ENCODE measurements around the gene SLC9B1. TPM values are rescaled to one million over a fixed set of nuclear protein-coding genes. Genes with fewer than 3 reads are reported as not detected.

The SLC9B1 gene
- 0.77 and 0.86 TPM in 2 replicates for total RNA-seq (2022)
- percentile 34 among the genes with signal in this experiment for Bru-seq, nascent RNA
- BruChase-seq, experiment 1, labeled RNA remaining after a 6-hour chase, result percentile 43 among the genes with signal in this experiment
- percentile 41 among the genes with signal in this experiment for BruChase-seq, experiment 2, labeled RNA remaining after a 2-hour chase
- long read RNA-seq, partial matches to known transcripts, result 0 of 3 reads
- long read RNA-seq, other reads (novel, unspliced or antisense), result 3 of 3 reads

GRCh38 chr4:103019308-103020124 lies at the start of gene SLC9B1:
TSS of gene SLC9B1 (minus strand) at chr4:103019705. CDS start at chr4:102991711, 27,994 bp downstream.
- POLR2A ChIA-PET, result interaction anchor here (0.8 to 2.4 kb wide), 19 partner anchors 9 to 1672 kb away, joined by 3 to 14 read pairs (median 4); partner anchors contain the start of genes BDH2, CISD2, PPP3CA and SLC9B2
- intact Hi-C loops (cut with micrococcal nuclease), result loop anchor here (10.0 kb wide), 1 partner anchor 675 kb away; the partner anchor contains the start of gene SLC39A8
- H3K4me3 Mint-ChIP-seq (ENCODE audit: unreplicated experiment), result peak within 1 kb of the TSS; percentile 72
- peak; percentile 98 for DNase-seq (ENCODE audit: unreplicated experiment)
- TF ChIP-seq CTCF (IDR thresholded peaks at IDR 0.05; ENCODE audit: unreplicated experiment), result no peak
- H3K4me1 Mint-ChIP-seq (ENCODE audit: insufficient read depth, unreplicated experiment), result no peaks in the 10 kb centered on the region
- peak within 1 kb of the TSS; percentile 97 for H3K27ac Mint-ChIP-seq (ENCODE audit: low read depth, unreplicated experiment)
- CTCF ChIA-PET, result interaction anchor here (0.6 to 1.1 kb wide), 4 partner anchors 10 to 147 kb away, joined by 3 to 6 read pairs (median 4); no protein-coding TSS in a partner anchor
- peaks cover 11% of the 10 kb centered on the region for H3K36me3 Mint-ChIP-seq (ENCODE audit: insufficient read depth, unreplicated experiment)
- no peaks in the 10 kb centered on the region for H3K27me3 Mint-ChIP-seq (ENCODE audit: insufficient read depth, unreplicated experiment)
- BruUV-seq (replicated peaks), result TSS peak; percentile 97
- H3K9me3 Mint-ChIP-seq (ENCODE audit: unreplicated experiment), result no peaks in the 10 kb centered on the region

GRCh38 chr4:103067841-103068547 lies 48.5 kb upstream of the SLC9B1 start:
- Mint-ChIP-seq H3K9me3 (ENCODE audit: unreplicated experiment) (no peaks in the 10 kb centered on the region), H3K4me1 (ENCODE audit: insufficient read depth, unreplicated experiment) (no peaks in the 10 kb centered on the region), H3K4me3 (ENCODE audit: unreplicated experiment) (no peak overlapping the region), H3K27me3 (ENCODE audit: insufficient read depth, unreplicated experiment) (no peaks in the 10 kb centered on the region), H3K27ac (ENCODE audit: low read depth, unreplicated experiment) (no peak overlapping the region), H3K36me3 (ENCODE audit: insufficient read depth, unreplicated experiment) (peaks cover 18% of the 10 kb centered on the region)
- TF ChIP-seq CTCF (IDR thresholded peaks at IDR 0.05; ENCODE audit: unreplicated experiment), result no peak
- peak; percentile 36 for DNase-seq (ENCODE audit: unreplicated experiment)
- no TSS peak for BruUV-seq (replicated peaks)
- intact Hi-C loops (cut with micrococcal nuclease), result no loop called here
- ChIA-PET POLR2A (interaction anchor here (0.5 kb wide), 1 partner anchor 165 kb away, joined by 3 read pairs; no protein-coding TSS in a partner anchor), CTCF (no interaction called here)

GRCh38 chr4:103060453-103061148 lies 41.1 kb upstream of the SLC9B1 start:
- CTCF ChIA-PET, result interaction anchor here (0.5 kb wide), 1 partner anchor 377 kb away, joined by 3 read pairs; no protein-coding TSS in a partner anchor
- intact Hi-C loops (cut with micrococcal nuclease), result no loop called here
- Mint-ChIP-seq H3K4me1 (ENCODE audit: insufficient read depth, unreplicated experiment) (no peaks in the 10 kb centered on the region), H3K36me3 (ENCODE audit: insufficient read depth, unreplicated experiment) (peaks cover 41% of the 10 kb centered on the region), H3K9me3 (ENCODE audit: unreplicated experiment) (no peaks in the 10 kb centered on the region), H3K27me3 (ENCODE audit: insufficient read depth, unreplicated experiment) (no peaks in the 10 kb centered on the region), H3K4me3 (ENCODE audit: unreplicated experiment) (no peak overlapping the region), H3K27ac (ENCODE audit: low read depth, unreplicated experiment) (no peak overlapping the region)
- no TSS peak for BruUV-seq (replicated peaks)
- DNase-seq (ENCODE audit: unreplicated experiment), result no peak
- POLR2A ChIA-PET, result interaction anchor here (1.4 kb wide), 1 partner anchor 14 kb away, joined by 4 read pairs; no protein-coding TSS in a partner anchor
- TF ChIP-seq CTCF (IDR thresholded peaks at IDR 0.05; ENCODE audit: unreplicated experiment), result no peak
